Erythroblast (primary cell): ENCODE data around the gene SLMAP.

ENCODE experiments used
- GATA1 ChIP-seq: IDR thresholded peaks from 2 replicates; pipeline ENCODE4 v1.6.1; 2011; ENCODE audit warnings: low read depth, mild to moderate bottlenecking, control low read depth, low read length, moderate library complexity
- POLR2A ChIP-seq: IDR thresholded peaks from 2 replicates; pipeline ENCODE4 v1.6.1; 2011; ENCODE audit warnings: mild to moderate bottlenecking, low read length

- TF ChIP-seq GATA1 = no peak
- no peak for TF ChIP-seq POLR2A
Measured at GRCh38 chr3:57942388-57942787, 186.3 kb downstream of the SLMAP start.
